ENCODE results near the gene HILPDA. TPM values are rescaled to one million over a fixed set of nuclear protein-coding genes. Genes with fewer than 3 reads are reported as not detected.

HILPDA gene
- total and polyA plus RNA-seq, 2 donors (not counting 3 experiments of a cell fraction or from before 2014, with no cell fraction given) = 14.4 to 21.7 TPM

DNA sequence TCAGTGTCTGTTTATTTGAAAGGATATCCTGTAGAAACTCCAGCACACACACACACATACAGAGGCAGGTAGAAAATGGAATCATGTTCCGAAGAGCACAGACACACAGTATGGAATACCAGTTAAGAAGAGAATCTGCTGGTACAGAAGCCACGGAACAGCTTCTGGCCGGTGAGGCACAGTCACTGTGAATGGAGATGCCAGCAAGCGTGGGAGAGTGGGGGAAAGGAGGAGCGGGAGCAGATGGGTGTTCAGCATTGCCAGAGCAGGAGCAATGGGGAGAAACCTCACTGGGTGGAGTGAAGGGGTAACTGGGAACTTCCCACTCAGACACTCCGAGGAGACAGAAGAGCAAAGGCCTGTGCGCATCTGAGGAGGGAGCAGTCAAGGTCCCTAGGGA, 36.4 kb upstream of the HILPDA start:
- dilution Hi-C loops (cut with MboI; ENCODE audit: extremely low pct_ligation_motif_present, low sequenced_read_pairs) = no loop called here
- CTCF ChIA-PET = interaction anchor here (1.3 to 17.5 kb wide), 7 partner anchors 7 to 72 kb away, joined by 3 to 209 read pairs (median 8); partner anchors contain the start of gene IMPDH1

More for the DNA sequence above, 36.4 kb upstream of the HILPDA start:
- Histone ChIP-seq H3K4me1 (ENCODE audit: control insufficient read depth, extremely low read depth, insufficient read depth, low read length) (no peaks in the 10 kb centered on the region), H3K9me3 (replicated peaks; ENCODE audit: control insufficient read depth, insufficient read depth, low read length) (no peaks in the 10 kb centered on the region), H3K36me3 (ENCODE audit: control insufficient read depth in 2 of 2, extremely low read depth in 1 of 2, insufficient read depth in 2 of 2, low read length in 2 of 2) (no peaks in the 10 kb centered on the region), H3K27ac (ENCODE audit: insufficient read depth, low read depth, low read length) (no peak overlapping the region), H4K20me1 (replicated peaks; ENCODE audit: control insufficient read depth, extremely low read depth, insufficient read depth, low read length) (no peaks in the 10 kb centered on the region), H3K4me3 (replicated peaks in 1 of 3; ENCODE audit: insufficient read depth in 1 of 3, low read depth in 1 of 3, low read length in 3 of 3) (no peak overlapping the region), H3K4me2 (ENCODE audit: insufficient read depth, low read length) (no peak overlapping the region), H2AFZ (ENCODE audit: low read depth, low read length) (no peak overlapping the region), H3K9ac (replicated peaks; ENCODE audit: extremely low read depth, insufficient read depth, low read length) (no peak overlapping the region), H3K79me2 (ENCODE audit: control insufficient read depth, insufficient read depth, low read length) (no peaks in the 10 kb centered on the region), H3K9me1 (replicated peaks; ENCODE audit: control insufficient read depth, extremely low read depth, insufficient read depth, low read length) (no peaks in the 10 kb centered on the region), H3K27me3 (ENCODE audit: control insufficient read depth in 2 of 2, insufficient read depth in 2 of 2, low read length in 2 of 2) (peaks cover 2 to 4% of the 10 kb centered on the region in 2 experiments)
- TF ChIP-seq, protein P1, sequence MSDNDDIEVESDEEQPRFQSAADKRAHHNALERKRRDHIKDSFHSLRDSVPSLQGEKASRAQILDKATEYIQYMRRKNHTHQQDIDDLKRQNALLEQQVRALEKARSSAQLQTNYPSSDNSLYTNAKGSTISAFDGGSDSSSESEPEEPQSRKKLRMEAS (IDR thresholded peaks at IDR 0.05; ENCODE audit: insufficient read depth, insufficient read length) = no peak
- TF ChIP-seq FOS (IDR thresholded peaks at IDR 0.05; ENCODE audit: borderline replicate concordance, insufficient read depth, low read length) = no peak
- TF ChIP-seq JUN (IDR thresholded peaks at IDR 0.05; ENCODE audit: borderline replicate concordance, insufficient read depth, insufficient read length, low read depth) = no peak
- no peak for TF ChIP-seq MYC (IDR thresholded peaks at IDR 0.05; ENCODE audit: low read depth, low read length)
- TF ChIP-seq GATA2 (IDR thresholded peaks at IDR 0.05; ENCODE audit: insufficient read depth, insufficient read length, low read depth, low read length) = no peak
- TF ChIP-seq, protein P2, sequence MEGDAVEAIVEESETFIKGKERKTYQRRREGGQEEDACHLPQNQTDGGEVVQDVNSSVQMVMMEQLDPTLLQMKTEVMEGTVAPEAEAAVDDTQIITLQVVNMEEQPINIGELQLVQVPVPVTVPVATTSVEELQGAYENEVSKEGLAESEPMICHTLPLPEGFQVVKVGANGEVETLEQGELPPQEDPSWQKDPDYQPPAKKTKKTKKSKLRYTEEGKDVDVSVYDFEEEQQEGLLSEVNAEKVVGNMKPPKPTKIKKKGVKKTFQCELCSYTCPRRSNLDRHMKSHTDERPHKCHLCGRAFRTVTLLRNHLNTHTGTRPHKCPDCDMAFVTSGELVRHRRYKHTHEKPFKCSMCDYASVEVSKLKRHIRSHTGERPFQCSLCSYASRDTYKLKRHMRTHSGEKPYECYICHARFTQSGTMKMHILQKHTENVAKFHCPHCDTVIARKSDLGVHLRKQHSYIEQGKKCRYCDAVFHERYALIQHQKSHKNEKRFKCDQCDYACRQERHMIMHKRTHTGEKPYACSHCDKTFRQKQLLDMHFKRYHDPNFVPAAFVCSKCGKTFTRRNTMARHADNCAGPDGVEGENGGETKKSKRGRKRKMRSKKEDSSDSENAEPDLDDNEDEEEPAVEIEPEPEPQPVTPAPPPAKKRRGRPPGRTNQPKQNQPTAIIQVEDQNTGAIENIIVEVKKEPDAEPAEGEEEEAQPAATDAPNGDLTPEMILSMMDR (IDR thresholded peaks at IDR 0.05; ENCODE audit: extremely low read depth in 1 of 2, insufficient read depth in 1 of 2, low read depth in 1 of 2, low read length in 2 of 2) = no peak
- no peak for TF ChIP-seq POLR2AphosphoS5 (IDR thresholded peaks at IDR 0.05; ENCODE audit: insufficient read depth, low read depth, low read length)
- TF ChIP-seq POLR2A (IDR thresholded peaks at IDR 0.05; ENCODE audit: low read depth, low read length) = no peak
- TF ChIP-seq EZH2 (IDR thresholded peaks at IDR 0.05; ENCODE audit: borderline replicate concordance, low read depth, low read length, severe bottlenecking) = no peak
- POLR2A ChIA-PET = interaction anchor here (0.7 kb wide), 1 partner anchor 14 kb away, joined by 3 read pairs; no protein-coding TSS in a partner anchor
- FAIRE-seq (no peak), DNase-seq (ENCODE audit: low read depth, low spot score) (no peak)
- no TSS peak for BruUV-seq (replicated peaks)
- intact Hi-C loops (cut with micrococcal nuclease) = no loop called here

Data from endothelial cell of umbilical vein (primary cell).